GM23248 (cell line): ENCODE data around the gene RABGAP1L. TPM values are rescaled to one million over a fixed set of nuclear protein-coding genes. Genes with fewer than 3 reads are reported as not detected.

Experiments
- DNase-seq: peaks from one replicate; pipeline ENCODE4 v3.0.0-alpha.2; 2015
- H2AFZ ChIP-seq: fragments of 200-600 bp; sonication (generic); 2 replicates; pipeline ENCODE4 v1.6.1; 2016; ENCODE audit warnings: antibody characterized with exemption
- H3F3A ChIP-seq: fragments of 200-600 bp; sonication (generic); 2 replicates; pipeline ENCODE4 v1.6.1; 2016; ENCODE audit warnings: mild to moderate bottlenecking, antibody characterized with exemption, mixed run types; ENCODE audit not compliant: insufficient read depth
- H3K27ac ChIP-seq: fragments of 200-600 bp; sonication (generic); 2 replicates; pipeline ENCODE4 v1.5.1; 2016; ENCODE audit warnings: mild to moderate bottlenecking
- H3K27me3 ChIP-seq: fragments of 200-600 bp; sonication (generic); replicated peaks from 2 replicates; pipeline ENCODE4 v1.6.1; 2016; ENCODE audit warnings: mild to moderate bottlenecking; ENCODE audit not compliant: insufficient read depth
- H3K36me3 ChIP-seq: fragments of 200-600 bp; sonication (generic); 2 replicates; pipeline ENCODE4 v1.6.1; 2016; ENCODE audit warnings: low read depth, mild to moderate bottlenecking
- H3K4me1 ChIP-seq: fragments of 200-600 bp; sonication (generic); 2 replicates; pipeline ENCODE4 v1.6.1; 2016; ENCODE audit warnings: mild to moderate bottlenecking; ENCODE audit not compliant: insufficient read depth
- H3K4me2 ChIP-seq: fragments of 200-600 bp; sonication (generic); one replicate; pipeline ENCODE4 v1.6.1; 2016; ENCODE audit warnings: mild to moderate bottlenecking; ENCODE audit not compliant: unreplicated experiment
- H3K4me3 ChIP-seq: fragments of 200-600 bp; sonication (generic); 2 replicates; pipeline ENCODE4 v1.5.1; 2016; ENCODE audit warnings: mild to moderate bottlenecking
- H3K79me2 ChIP-seq: fragments of 200-600 bp; sonication (generic); 2 replicates; pipeline ENCODE4 v1.6.1; 2016; ENCODE audit warnings: mild to moderate bottlenecking; ENCODE audit not compliant: insufficient read depth
- H3K9ac ChIP-seq: fragments of 200-600 bp; sonication (generic); 2 replicates; pipeline ENCODE4 v1.6.1; 2016; ENCODE audit warnings: mild to moderate bottlenecking
- H3K9me2 ChIP-seq: fragments of 200-600 bp; sonication (generic); 2 replicates; pipeline ENCODE4 v1.6.1; 2016; ENCODE audit warnings: mixed run types, mild to moderate bottlenecking, moderate library complexity; ENCODE audit not compliant: insufficient read depth
- H3K9me3 ChIP-seq: fragments of 200-600 bp; sonication (generic); one replicate; pipeline ENCODE4 v1.6.1; 2017; ENCODE audit warnings: low read depth
- H4K20me1 ChIP-seq: fragments of 200-600 bp; sonication (generic); 2 replicates; pipeline ENCODE4 v1.6.0; 2016; ENCODE audit not compliant: insufficient read depth
- EZH2 ChIP-seq: fragments of 200-600 bp; sonication (generic); IDR thresholded peaks from 2 replicates; pipeline ENCODE4 v1.6.1; 2018; ENCODE audit warnings: antibody characterized with exemption, mild to moderate bottlenecking; ENCODE audit not compliant: insufficient read depth, poor library complexity, severe bottlenecking
- EZH2phosphoT487 ChIP-seq: fragments of 200-600 bp; sonication (generic); IDR thresholded peaks from 2 replicates; pipeline ENCODE4 v1.6.1; 2018; ENCODE audit warnings: antibody characterized with exemption, moderate library complexity, mild to moderate bottlenecking, low read depth; ENCODE audit not compliant: insufficient read depth
- WGBS, 2 experiments: methylation state at CpG; one replicate each; pipeline ENCODE4 v1.1.6; 2015 to 2017; ENCODE audit warnings: low lambda C conversion rate in 2 of 2, low coverage in 1 of 2; ENCODE audit errors: missing lambda C conversion rate in 2 of 2; 5-methylcytosine and 5-hydroxymethylcytosine counted together
- in situ Hi-C: fragments of 300-500 bp; cut with MboI; formaldehyde crosslinking; loops from 2 replicates; pipeline ENCODE4 v1.15.0; 2020
- polyA plus RNA-seq: library from polyadenylated mRNA; unstranded; fragments of >200 nt; fragmentation: Nextera tagmentation; extraction: Ambion mirVana; gene quantifications from 2 replicates; pipeline ENCODE4 v1.2.1, GENCODE V29; 2016
- total RNA-seq: library from RNA; depleted of rRNA; stranded (reverse); fragments of >200 nt; shearing (Covaris generic); gene quantifications from 2 replicates; pipeline ENCODE4 v1.2.3, GENCODE V29; 2014

Gene RABGAP1L
- total and polyA plus RNA-seq, 2 experiments from 2014 or later, result 13.7 to 21.6 TPM

- Histone ChIP-seq H3F3A (peaks cover 8% of the 10 kb centered on the region; the same call in 1 of the 2 replicates), H3K4me1 (peaks cover 38% of the 10 kb centered on the region), H3K27ac (peak overlapping the region; percentile 39), H3K9me3 (no peaks in the 10 kb centered on the region), H3K4me3 (peak overlapping the region; percentile 84), H3K4me2 (peak overlapping the region; percentile 85), H3K27me3 (no peaks in the 10 kb centered on the region), H3K9ac (peak overlapping the region; percentile 51), H3K79me2 (peaks cover 83% of the 10 kb centered on the region), H3K9me2 (no peaks in the 10 kb centered on the region), H3K36me3 (peaks cover 19% of the 10 kb centered on the region), H4K20me1 (no peaks in the 10 kb centered on the region), H2AFZ (peak overlapping the region; percentile 13; the same call in 1 of the 2 replicates)
- in situ Hi-C loops, result no loop called here
- DNase-seq, result peak; percentile 59
- no peak for TF ChIP-seq EZH2
- no peak for TF ChIP-seq EZH2phosphoT487
- 22 to 26% methylated on average over 17 of the region's 17 CpGs for WGBS, 2 experiments
Measured at GRCh38 chr1:175002910-175003517, 843.7 kb downstream of the RABGAP1L start.

GRCh38 chr1:175003521-175003920 lies 844.2 kb downstream of the RABGAP1L start:
- peak overlapping the region; percentile 85 for H3K4me2 ChIP-seq
- H3K4me3 ChIP-seq, result peak overlapping the region; percentile 84
- peaks cover 24% of the 10 kb centered on the region for H3K36me3 ChIP-seq
- WGBS, 2 experiments, result 12 to 13% methylated on average over 2 of the region's 2 CpGs
- H3K4me1 ChIP-seq, result peaks cover 34% of the 10 kb centered on the region
- no peaks in the 10 kb centered on the region for H3K9me2 ChIP-seq
- no peak overlapping the region for H3K27ac ChIP-seq
- H3K9ac ChIP-seq, result peak overlapping the region; percentile 51
- no peak for TF ChIP-seq EZH2phosphoT487
- no peak for TF ChIP-seq EZH2
- no peaks in the 10 kb centered on the region for H4K20me1 ChIP-seq
- no peaks in the 10 kb centered on the region for H3K27me3 ChIP-seq
- H3K79me2 ChIP-seq, result peaks cover 85% of the 10 kb centered on the region
- peaks cover 8% of the 10 kb centered on the region; the same call in 1 of the 2 replicates for H3F3A ChIP-seq
- in situ Hi-C loops, result no loop called here
- peak; percentile 20 for DNase-seq
- H3K9me3 ChIP-seq, result no peaks in the 10 kb centered on the region
- peak overlapping the region; percentile 13; the same call in 1 of the 2 replicates for H2AFZ ChIP-seq

- Histone ChIP-seq H3K4me2 (no peak overlapping the region), H3K9me3 (no peaks in the 10 kb centered on the region), H3K27ac (no peak overlapping the region), H3K4me3 (no peak overlapping the region), H3F3A (peaks cover 3% of the 10 kb centered on the region; the same call in 1 of the 2 replicates), H3K9me2 (no peaks in the 10 kb centered on the region), H3K79me2 (peaks cover 100% of the 10 kb centered on the region), H3K9ac (no peak overlapping the region), H4K20me1 (no peaks in the 10 kb centered on the region), H3K4me1 (peaks cover 30% of the 10 kb centered on the region), H2AFZ (no peak overlapping the region), H3K27me3 (no peaks in the 10 kb centered on the region), H3K36me3 (peaks cover 39% of the 10 kb centered on the region)
- no peak for TF ChIP-seq EZH2
- no peak for TF ChIP-seq EZH2phosphoT487
- in situ Hi-C loops, result no loop called here
- peak; percentile 34 for DNase-seq
- WGBS, 2 experiments, result 90 to 91% methylated on average over 8 of the region's 8 CpGs
Measured at GRCh38 chr1:175005085-175005783, 845.9 kb downstream of the RABGAP1L start.

GRCh38 chr1:175009532-175009931 lies 850.2 kb downstream of the RABGAP1L start:
- Histone ChIP-seq H3K27me3 (no peaks in the 10 kb centered on the region), H3K9me2 (no peaks in the 10 kb centered on the region), H3K27ac (no peak overlapping the region), H2AFZ (no peak overlapping the region), H3K36me3 (peaks cover 78% of the 10 kb centered on the region), H3K79me2 (peaks cover 79% of the 10 kb centered on the region), H3F3A (peaks cover 13% of the 10 kb centered on the region), H4K20me1 (no peaks in the 10 kb centered on the region), H3K9me3 (no peaks in the 10 kb centered on the region), H3K4me3 (no peak overlapping the region), H3K9ac (no peak overlapping the region), H3K4me1 (peaks cover 1% of the 10 kb centered on the region; the same call in 1 of the 2 replicates), H3K4me2 (no peak overlapping the region)
- no peak for TF ChIP-seq EZH2
- no peak for TF ChIP-seq EZH2phosphoT487
- in situ Hi-C loops, result no loop called here
- no peak for DNase-seq
- WGBS, 2 experiments, result 80 to 82% methylated on average over 10 of the region's 10 CpGs
